ENCODE results near the gene RRAD.

Gene RRAD

GRCh38 chr16:66913081-66913480 is 12.3 kb downstream of the RRAD start:
- DNase-seq = no peak

- DNase-seq = no peak
Measured at GRCh38 chr16:66911801-66912200, 13.5 kb downstream of the RRAD start.

- DNase-seq = no peak
Measured at GRCh38 chr16:66911112-66911511, 14.2 kb downstream of the RRAD start.

- DNase-seq = no peak
Measured at GRCh38 chr16:66910175-66910940, 15.0 kb downstream of the RRAD start.

- DNase-seq = no peak
Measured at GRCh38 chr16:66908762-66909559, 16.4 kb downstream of the RRAD start.

GRCh38 chr16:66908116-66908515 is 17.2 kb downstream of the RRAD start:
- no peak for DNase-seq

GRCh38 chr16:66906916-66907836 is 18.2 kb downstream of the RRAD start:
- no peak for DNase-seq

GRCh38 chr16:66905633-66906539 is 19.4 kb downstream of the RRAD start:
- no peak for DNase-seq

- DNase-seq = no peak
Measured at GRCh38 chr16:66904846-66905632, 20.3 kb downstream of the RRAD start.

GRCh38 chr16:66904428-66904845 is 20.9 kb downstream of the RRAD start:
- DNase-seq = no peak

- no peak for DNase-seq
Measured at GRCh38 chr16:66903544-66904427, 21.5 kb downstream of the RRAD start.

GRCh38 chr16:66902648-66903543 is 22.4 kb downstream of the RRAD start:
- DNase-seq = no peak

GRCh38 chr16:66901626-66902025 is 23.7 kb downstream of the RRAD start:
- DNase-seq = no peak

- DNase-seq = no peak
Measured at GRCh38 chr16:66900721-66901441, 24.5 kb downstream of the RRAD start.

- no peak for DNase-seq
Measured at GRCh38 chr16:66899945-66900710, 25.2 kb downstream of the RRAD start.

GRCh38 chr16:66899310-66899944 is 25.9 kb downstream of the RRAD start:
- peak; percentile 13 for DNase-seq

- DNase-seq = no peak
Measured at GRCh38 chr16:66898933-66899309, 26.4 kb downstream of the RRAD start.
